ENCODE results near the gene WDR81.
"Not testable (repeated sequence)": the region's sequence is repeated elsewhere in the genome, so short reads cannot be mapped to it uniquely, and the experiment has no call there.

WDR81 gene

GRCh38 chr17:1724351-1724868 lies at the start of gene WDR81:
Gene WDR81, plus strand, starts transcription at chr17:1724704. Its CDS starts 256 bp downstream, at chr17:1724960.
- DNase-seq = peak; percentile 91

GRCh38 chr17:1676401-1676800 lies 48.1 kb upstream of the WDR81 start:
- DNase-seq = no peak

GRCh38 chr17:1683459-1683858 lies 41.0 kb upstream of the WDR81 start:
- no peak for DNase-seq

- peak; percentile 99 for DNase-seq
Observed at GRCh38 chr17:1684378-1685189, 39.9 kb upstream of the WDR81 start, which contains the start of gene PRPF8. Gene PRPF8, minus strand, starts transcription at chr17:1684867. Its CDS starts 296 bp downstream, at chr17:1684571.

GRCh38 chr17:1686086-1686485 lies 38.4 kb upstream of the WDR81 start:
- DNase-seq = no peak

GRCh38 chr17:1688405-1688804 lies 36.1 kb upstream of the WDR81 start:
- not testable (repeated sequence) for DNase-seq

- no peak for DNase-seq
Observed at GRCh38 chr17:1690544-1691221, 33.8 kb upstream of the WDR81 start.

- no peak for DNase-seq
Observed at GRCh38 chr17:1693339-1693738, 31.2 kb upstream of the WDR81 start.

GRCh38 chr17:1695365-1695764 lies 29.1 kb upstream of the WDR81 start:
- DNase-seq = no peak

GRCh38 chr17:1697681-1698080 lies 26.8 kb upstream of the WDR81 start:
- DNase-seq = no peak

- not testable (repeated sequence) for DNase-seq
Observed at GRCh38 chr17:1699891-1700290, 24.6 kb upstream of the WDR81 start.

- no peak for DNase-seq
Observed at GRCh38 chr17:1703063-1703462, 21.4 kb upstream of the WDR81 start.

GRCh38 chr17:1705004-1705403 lies 19.5 kb upstream of the WDR81 start:
- no peak for DNase-seq

GRCh38 chr17:1707107-1707506 lies 17.4 kb upstream of the WDR81 start:
- DNase-seq = no peak

GRCh38 chr17:1708791-1709346 lies 15.6 kb upstream of the WDR81 start:
- DNase-seq = not testable (repeated sequence)

GRCh38 chr17:1709403-1709951 lies 15.0 kb upstream of the WDR81 start:
- DNase-seq = no peak

GRCh38 chr17:1709971-1710806 lies 14.3 kb upstream of the WDR81 start, which contains the start of gene TLCD2:
Gene TLCD2, minus strand, starts transcription at chr17:1710377. Its CDS starts 135 bp downstream, at chr17:1710242.
- no peak for DNase-seq

GRCh38 chr17:1710807-1711553 lies 13.5 kb upstream of the WDR81 start:
- no peak for DNase-seq

GRCh38 chr17:1711804-1712203 lies 12.7 kb upstream of the WDR81 start:
- no peak for DNase-seq

GRCh38 chr17:1712271-1712670 lies 12.2 kb upstream of the WDR81 start:
- DNase-seq = no peak

- no peak for DNase-seq
Observed at GRCh38 chr17:1713160-1713877, 11.2 kb upstream of the WDR81 start.
